GM12891 (cell line): ENCODE data around the gene CRACR2B.

Source experiments
- PAX5 ChIP-seq: IDR thresholded peaks from 2 replicates; pipeline ENCODE4 v1.6.1; 2011; ENCODE audit warnings: low read length, moderate library complexity, mild to moderate bottlenecking; ENCODE audit not compliant: insufficient read depth, severe bottlenecking
- POLR2A ChIP-seq: IDR thresholded peaks from 2 replicates; pipeline ENCODE4 v1.6.1; 2011; ENCODE audit warnings: low read depth, low read length, control low read depth
- POLR2AphosphoS5 ChIP-seq: IDR thresholded peaks from 2 replicates; pipeline ENCODE4 v1.6.1; 2011; ENCODE audit warnings: low read depth, low read length, control low read depth
- POU2F2 ChIP-seq: IDR thresholded peaks from 2 replicates; pipeline ENCODE4 v1.6.1; 2011; ENCODE audit warnings: low read depth, mild to moderate bottlenecking, control low read depth, low read length, moderate library complexity
- SPI1 ChIP-seq: IDR thresholded peaks from 2 replicates; pipeline ENCODE4 v1.6.1; 2011; ENCODE audit warnings: low read depth, low read length, control low read depth
- TAF1 ChIP-seq: IDR thresholded peaks from 2 replicates; pipeline ENCODE4 v1.6.1; 2011; ENCODE audit warnings: low read depth, low read length, control low read depth

DNA sequence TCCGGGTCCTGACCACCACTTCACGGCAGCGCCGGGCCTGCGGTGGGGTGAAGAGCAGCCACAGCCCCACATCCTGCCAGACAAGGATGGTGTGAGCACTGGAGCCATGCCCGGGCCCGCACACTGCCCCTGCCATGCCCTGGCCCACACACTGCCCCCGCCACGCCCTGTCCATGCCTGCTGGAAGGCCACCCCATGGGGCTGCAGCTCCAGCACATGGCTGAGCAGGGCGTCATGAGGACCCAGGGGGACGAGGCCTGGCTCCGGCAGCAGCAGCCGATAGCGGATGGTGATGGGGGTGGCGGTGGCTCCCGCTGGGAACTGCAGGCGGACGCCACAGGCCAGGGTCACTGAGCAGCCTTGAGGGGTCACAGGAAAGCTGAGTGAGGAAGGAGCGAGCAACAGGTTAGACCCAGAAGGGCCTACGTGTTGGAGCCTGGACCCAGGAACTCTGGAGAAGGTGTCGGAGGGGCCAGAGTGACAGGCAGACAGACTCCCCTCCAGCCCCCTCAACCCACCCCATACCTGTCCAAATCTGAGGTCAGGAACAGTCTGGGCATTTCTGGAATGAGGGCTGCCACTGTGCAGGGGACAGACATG is 25.6 kb upstream of the CRACR2B start:
- TF ChIP-seq POLR2A (no peak), POLR2AphosphoS5 (no peak), TAF1 (no peak), SPI1 (no peak), POU2F2 (no peak), PAX5 (no peak)
